Measurements from ENCODE around the gene GPANK1.

The GPANK1 gene

DNA sequence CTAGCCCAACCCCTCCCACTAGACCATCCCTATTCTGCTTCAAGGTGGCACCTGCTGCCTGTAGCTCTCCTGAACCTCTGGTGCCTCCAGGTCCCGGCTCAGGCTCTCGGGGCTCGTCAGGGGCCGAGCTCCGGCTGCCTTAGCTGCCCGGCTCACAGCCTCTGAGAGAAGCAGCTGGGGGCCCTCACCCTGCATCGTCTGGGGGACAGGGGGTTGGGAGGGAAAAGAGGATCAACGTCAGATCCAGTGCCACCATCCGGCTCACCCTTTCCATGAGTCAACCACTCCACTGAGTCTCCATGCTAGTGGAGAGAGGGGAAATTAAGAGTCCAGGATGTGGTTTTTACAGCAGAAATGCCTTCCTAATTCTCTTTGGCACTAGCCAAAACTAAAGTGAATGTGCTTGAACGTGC lies 25.3 kb downstream of the GPANK1 start:
- Histone ChIP-seq H3K27ac (ENCODE audit: low read depth, low read length) (no peak overlapping the region), H3K36me3 (ENCODE audit: control insufficient read depth in 1 of 2, insufficient read depth in 2 of 2, low read length in 2 of 2) (peaks cover 73 to 86% of the 10 kb centered on the region in 2 experiments), H2BK12ac (ENCODE audit: low read length) (no peak overlapping the region), H4K12ac (ENCODE audit: low read depth, low read length) (no peak overlapping the region), H2AK5ac (ENCODE audit: low read length) (no peak overlapping the region), H2BK120ac (ENCODE audit: insufficient read depth, low read length, poor library complexity) (no peak overlapping the region), H3K4ac (ENCODE audit: low read depth, low read length) (no peak overlapping the region), H2AFZ (ENCODE audit: insufficient read depth, low read length, poor library complexity) (no peak overlapping the region), H4K91ac (ENCODE audit: low read depth, low read length) (no peak overlapping the region), H3K23ac (ENCODE audit: low read length) (no peak overlapping the region), H3K4me3 (ENCODE audit: low read depth, low read length) (no peak overlapping the region), H3K4me2 (ENCODE audit: low read length) (no peak overlapping the region), H3K9me3 (ENCODE audit: insufficient read depth, low read depth, low read length) (peaks cover 2% of the 10 kb centered on the region), H2BK5ac (ENCODE audit: low read depth, low read length, poor library complexity) (no peak overlapping the region), H3K4me1 (ENCODE audit: control insufficient read depth in 1 of 2, insufficient read depth in 2 of 2, low read length in 2 of 2) (no peaks in the 10 kb centered on the region), H3K18ac (ENCODE audit: low read length) (no peak overlapping the region), H3K27me3 (ENCODE audit: insufficient read depth, low read length) (no peaks in the 10 kb centered on the region), H4K8ac (ENCODE audit: low read depth, low read length) (no peak overlapping the region), H3K79me2 (ENCODE audit: control insufficient read depth, insufficient read depth, low read length, poor library complexity) (no peaks in the 10 kb centered on the region), H3K9ac (ENCODE audit: low read length) (no peak overlapping the region), H3K79me1 (ENCODE audit: low read length) (no peaks in the 10 kb centered on the region), H3K14ac (ENCODE audit: low read length) (no peak overlapping the region)
- no peak for DNase-seq
- no CpG with 5 or more reads among the region's 10 CpGs for WGBS (ENCODE audit: extremely low coverage, insufficient coverage, insufficient read length)

DNA sequence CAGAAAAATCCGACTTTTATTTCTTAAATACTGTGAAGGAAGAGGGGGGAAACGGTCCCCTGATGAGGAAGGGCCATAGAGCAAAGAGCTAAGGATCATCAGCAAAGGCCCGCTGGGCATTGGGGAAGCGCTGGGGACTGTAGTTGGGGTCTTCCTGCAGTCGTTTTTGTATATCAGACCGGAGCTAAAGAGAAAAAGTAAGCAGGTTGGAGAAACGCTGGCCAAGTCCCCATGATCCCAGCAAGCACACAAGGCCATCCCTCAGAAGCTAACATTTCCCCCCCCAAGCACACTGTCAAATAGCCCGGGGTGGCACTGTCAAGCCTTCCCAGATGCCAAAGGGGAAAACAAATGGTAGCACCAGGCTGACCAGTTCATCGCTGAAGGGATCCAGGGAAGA lies 25.8 kb downstream of the GPANK1 start:
- no peak for DNase-seq
- WGBS (ENCODE audit: extremely low coverage, insufficient coverage, insufficient read length): no CpG with 5 or more reads among the region's 9 CpGs

DNA sequence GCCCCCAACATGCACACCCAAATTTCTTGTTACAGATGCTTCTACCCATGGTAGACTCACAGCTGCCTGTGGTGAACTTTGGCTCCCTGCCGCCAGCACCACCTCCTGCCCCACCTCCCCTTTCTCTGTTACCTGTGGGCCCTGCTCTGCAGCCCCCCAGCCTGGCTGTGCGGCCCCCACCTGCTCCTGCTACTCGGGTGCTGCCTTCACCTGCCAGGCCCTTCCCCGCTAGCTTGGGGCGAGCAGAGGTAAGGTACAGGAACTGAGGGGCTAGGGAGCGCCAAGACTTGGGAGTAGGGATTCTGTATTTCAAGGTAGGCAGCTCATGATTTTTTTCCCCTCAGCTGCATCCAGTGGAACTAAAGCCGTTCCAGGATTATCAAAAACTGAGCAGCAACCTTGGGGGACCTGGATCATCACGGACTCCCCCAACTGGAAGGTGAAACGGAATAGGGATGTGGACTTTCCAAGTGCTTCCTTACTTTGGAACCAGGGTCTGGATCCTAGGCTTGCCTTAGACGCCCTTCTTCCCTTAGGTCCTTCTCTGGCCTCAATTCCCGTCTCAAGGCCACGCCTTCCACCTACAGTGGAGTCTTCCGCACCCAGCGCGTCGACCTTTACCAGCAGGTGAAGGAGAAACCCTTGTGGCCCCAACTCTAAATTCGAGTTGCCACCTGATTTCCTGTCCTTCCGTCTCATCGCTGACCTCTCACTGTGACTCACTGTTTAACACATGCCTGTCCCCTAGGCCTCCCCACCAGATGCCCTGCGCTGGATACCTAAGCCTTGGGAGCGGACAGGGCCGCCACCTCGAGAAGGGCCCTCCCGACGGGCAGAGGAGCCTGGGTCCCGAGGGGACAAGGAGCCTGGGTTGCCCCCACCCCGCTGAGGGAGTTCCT lies 27.9 kb downstream of the GPANK1 start:
- H4K8ac ChIP-seq (ENCODE audit: low read depth, low read length): no peak overlapping the region
- no peak overlapping the region for H4K12ac ChIP-seq (ENCODE audit: low read depth, low read length)
- H3K79me1 ChIP-seq (ENCODE audit: low read length): no peaks in the 10 kb centered on the region
- no peak overlapping the region for H3K4me2 ChIP-seq (ENCODE audit: low read length)
- H3K4me1 ChIP-seq (ENCODE audit: control insufficient read depth in 1 of 2, insufficient read depth in 2 of 2, low read length in 2 of 2): no peaks in the 10 kb centered on the region
- H3K14ac ChIP-seq (ENCODE audit: low read length): no peak overlapping the region
- H3K23ac ChIP-seq (ENCODE audit: low read length): no peak overlapping the region
- H3K9me3 ChIP-seq (ENCODE audit: insufficient read depth, low read depth, low read length): no peaks in the 10 kb centered on the region
- H3K79me2 ChIP-seq (ENCODE audit: control insufficient read depth, insufficient read depth, low read length, poor library complexity): no peaks in the 10 kb centered on the region
- no peak for DNase-seq
- H2BK12ac ChIP-seq (ENCODE audit: low read length): no peak overlapping the region
- peaks cover 80 to 90% of the 10 kb centered on the region in 2 experiments for H3K36me3 ChIP-seq (ENCODE audit: control insufficient read depth in 1 of 2, insufficient read depth in 2 of 2, low read length in 2 of 2)
- no CpG with 5 or more reads among the region's 27 CpGs for WGBS (ENCODE audit: extremely low coverage, insufficient coverage, insufficient read length)
- no peak overlapping the region for H4K91ac ChIP-seq (ENCODE audit: low read depth, low read length)
- no peak overlapping the region for H3K18ac ChIP-seq (ENCODE audit: low read length)
- H3K9ac ChIP-seq (ENCODE audit: low read length): no peak overlapping the region
- no peak overlapping the region for H3K27ac ChIP-seq (ENCODE audit: low read depth, low read length)
- H3K27me3 ChIP-seq (ENCODE audit: insufficient read depth, low read length): no peaks in the 10 kb centered on the region
- no peak overlapping the region for H2AFZ ChIP-seq (ENCODE audit: insufficient read depth, low read length, poor library complexity)
- H2BK5ac ChIP-seq (ENCODE audit: low read depth, low read length, poor library complexity): no peak overlapping the region
- H3K4ac ChIP-seq (ENCODE audit: low read depth, low read length): no peak overlapping the region
- H3K4me3 ChIP-seq (ENCODE audit: low read depth, low read length): no peak overlapping the region
- H2AK5ac ChIP-seq (ENCODE audit: low read length): no peak overlapping the region
- H2BK120ac ChIP-seq (ENCODE audit: insufficient read depth, low read length, poor library complexity): no peak overlapping the region

More for the DNA sequence above, 25.8 kb downstream of the GPANK1 start:
- no peaks in the 10 kb centered on the region for H3K79me2 ChIP-seq (ENCODE audit: control insufficient read depth, insufficient read depth, low read length, poor library complexity)
- peaks cover 73 to 86% of the 10 kb centered on the region in 2 experiments for H3K36me3 ChIP-seq (ENCODE audit: control insufficient read depth in 1 of 2, insufficient read depth in 2 of 2, low read length in 2 of 2)
- H3K23ac ChIP-seq (ENCODE audit: low read length): no peak overlapping the region
- peaks cover under 1% of the 10 kb centered on the region for H3K9me3 ChIP-seq (ENCODE audit: insufficient read depth, low read depth, low read length)
- no peak overlapping the region for H3K4me2 ChIP-seq (ENCODE audit: low read length)
- H4K91ac ChIP-seq (ENCODE audit: low read depth, low read length): no peak overlapping the region
- no peak overlapping the region for H3K14ac ChIP-seq (ENCODE audit: low read length)
- H3K9ac ChIP-seq (ENCODE audit: low read length): no peak overlapping the region
- no peak overlapping the region for H3K27ac ChIP-seq (ENCODE audit: low read depth, low read length)
- no peak overlapping the region for H3K18ac ChIP-seq (ENCODE audit: low read length)
- H3K27me3 ChIP-seq (ENCODE audit: insufficient read depth, low read length): no peaks in the 10 kb centered on the region
- H2BK120ac ChIP-seq (ENCODE audit: insufficient read depth, low read length, poor library complexity): no peak overlapping the region
- no peak overlapping the region for H2AK5ac ChIP-seq (ENCODE audit: low read length)
- no peak overlapping the region for H3K4me3 ChIP-seq (ENCODE audit: low read depth, low read length)
- no peak overlapping the region for H4K8ac ChIP-seq (ENCODE audit: low read depth, low read length)
- H3K79me1 ChIP-seq (ENCODE audit: low read length): no peaks in the 10 kb centered on the region
- H4K12ac ChIP-seq (ENCODE audit: low read depth, low read length): no peak overlapping the region
- H2BK5ac ChIP-seq (ENCODE audit: low read depth, low read length, poor library complexity): no peak overlapping the region
- no peak overlapping the region for H2BK12ac ChIP-seq (ENCODE audit: low read length)
- no peak overlapping the region for H3K4ac ChIP-seq (ENCODE audit: low read depth, low read length)
- H3K4me1 ChIP-seq (ENCODE audit: control insufficient read depth in 1 of 2, insufficient read depth in 2 of 2, low read length in 2 of 2): no peaks in the 10 kb centered on the region
- H2AFZ ChIP-seq (ENCODE audit: insufficient read depth, low read length, poor library complexity): no peak overlapping the region

DNA sequence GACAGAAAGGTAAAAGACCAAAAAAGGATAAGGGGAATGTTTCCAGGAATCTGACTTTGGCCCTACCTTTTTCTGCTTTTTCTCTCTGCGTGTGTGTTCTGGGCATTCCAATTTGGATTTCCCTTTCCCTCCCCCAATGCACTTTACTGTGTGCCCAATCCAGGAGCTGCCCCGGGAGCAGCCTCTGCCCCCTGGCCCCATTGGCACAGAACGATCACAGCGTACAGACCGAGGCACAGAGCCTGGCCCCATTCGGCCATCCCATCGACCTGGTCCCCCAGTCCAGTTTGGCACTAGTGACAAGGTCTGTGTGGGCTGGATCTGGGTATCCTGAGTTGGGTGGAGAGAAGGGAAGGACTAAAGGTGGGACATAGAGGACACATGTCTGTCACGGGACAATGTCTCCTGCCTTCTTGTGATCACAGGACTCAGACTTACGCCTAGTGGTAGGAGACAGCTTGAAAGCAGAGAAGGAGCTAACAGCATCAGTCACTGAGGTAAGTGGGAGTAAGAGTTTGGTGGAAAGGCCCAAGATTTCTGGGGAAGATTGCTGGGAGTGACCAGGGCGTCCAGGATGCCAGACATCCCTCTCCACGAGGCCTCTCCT lies 29.7 kb downstream of the GPANK1 start:
- Histone ChIP-seq H3K4me2 (ENCODE audit: low read length) (no peak overlapping the region), H3K14ac (ENCODE audit: low read length) (no peak overlapping the region), H4K8ac (ENCODE audit: low read depth, low read length) (no peak overlapping the region), H3K18ac (ENCODE audit: low read length) (no peak overlapping the region), H2AFZ (ENCODE audit: insufficient read depth, low read length, poor library complexity) (no peak overlapping the region), H3K9me3 (ENCODE audit: insufficient read depth, low read depth, low read length) (no peaks in the 10 kb centered on the region), H3K79me2 (ENCODE audit: control insufficient read depth, insufficient read depth, low read length, poor library complexity) (no peaks in the 10 kb centered on the region), H3K36me3 (ENCODE audit: control insufficient read depth in 1 of 2, insufficient read depth in 2 of 2, low read length in 2 of 2) (peaks cover 80 to 90% of the 10 kb centered on the region in 2 experiments), H3K4me3 (ENCODE audit: low read depth, low read length) (no peak overlapping the region), H2BK120ac (ENCODE audit: insufficient read depth, low read length, poor library complexity) (no peak overlapping the region), H4K12ac (ENCODE audit: low read depth, low read length) (no peak overlapping the region), H3K9ac (ENCODE audit: low read length) (no peak overlapping the region), H2BK5ac (ENCODE audit: low read depth, low read length, poor library complexity) (no peak overlapping the region), H3K23ac (ENCODE audit: low read length) (no peak overlapping the region), H4K91ac (ENCODE audit: low read depth, low read length) (no peak overlapping the region), H3K4ac (ENCODE audit: low read depth, low read length) (no peak overlapping the region), H2AK5ac (ENCODE audit: low read length) (no peak overlapping the region), H2BK12ac (ENCODE audit: low read length) (no peak overlapping the region), H3K4me1 (ENCODE audit: control insufficient read depth in 1 of 2, insufficient read depth in 2 of 2, low read length in 2 of 2) (no peaks in the 10 kb centered on the region), H3K27me3 (ENCODE audit: insufficient read depth, low read length) (no peaks in the 10 kb centered on the region), H3K79me1 (ENCODE audit: low read length) (no peaks in the 10 kb centered on the region), H3K27ac (ENCODE audit: low read depth, low read length) (no peak overlapping the region)
- WGBS (ENCODE audit: extremely low coverage, insufficient coverage, insufficient read length): no CpG with 5 or more reads among the region's 11 CpGs
- DNase-seq: no peak

Measured in trophoblast cell (in vitro differentiated cells and primary cell).